GM12865 (cell line): Measurements from ENCODE around the gene FITM2.

ENCODE experiments used
- DNase-seq: peaks from one replicate; pipeline ENCODE4 v3.0.0; 2010; ENCODE audit warnings: low read depth
- H3K4me3 ChIP-seq: 2 replicates; pipeline ENCODE4 v1.5.1; 2011; ENCODE audit warnings: mild to moderate bottlenecking, low read depth, low read length, control low read depth
- TF ChIP-seq, protein P1 (sequence below): IDR thresholded peaks from 2 replicates; pipeline ENCODE4 v1.5.1; 2011; ENCODE audit warnings: low read length, control low read depth, low read depth, inconsistent platforms; ENCODE audit not compliant: insufficient read depth; ENCODE audit errors: missing control alignments

Gene FITM2, protein sequence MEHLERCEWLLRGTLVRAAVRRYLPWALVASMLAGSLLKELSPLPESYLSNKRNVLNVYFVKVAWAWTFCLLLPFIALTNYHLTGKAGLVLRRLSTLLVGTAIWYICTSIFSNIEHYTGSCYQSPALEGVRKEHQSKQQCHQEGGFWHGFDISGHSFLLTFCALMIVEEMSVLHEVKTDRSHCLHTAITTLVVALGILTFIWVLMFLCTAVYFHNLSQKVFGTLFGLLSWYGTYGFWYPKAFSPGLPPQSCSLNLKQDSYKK

DNA sequence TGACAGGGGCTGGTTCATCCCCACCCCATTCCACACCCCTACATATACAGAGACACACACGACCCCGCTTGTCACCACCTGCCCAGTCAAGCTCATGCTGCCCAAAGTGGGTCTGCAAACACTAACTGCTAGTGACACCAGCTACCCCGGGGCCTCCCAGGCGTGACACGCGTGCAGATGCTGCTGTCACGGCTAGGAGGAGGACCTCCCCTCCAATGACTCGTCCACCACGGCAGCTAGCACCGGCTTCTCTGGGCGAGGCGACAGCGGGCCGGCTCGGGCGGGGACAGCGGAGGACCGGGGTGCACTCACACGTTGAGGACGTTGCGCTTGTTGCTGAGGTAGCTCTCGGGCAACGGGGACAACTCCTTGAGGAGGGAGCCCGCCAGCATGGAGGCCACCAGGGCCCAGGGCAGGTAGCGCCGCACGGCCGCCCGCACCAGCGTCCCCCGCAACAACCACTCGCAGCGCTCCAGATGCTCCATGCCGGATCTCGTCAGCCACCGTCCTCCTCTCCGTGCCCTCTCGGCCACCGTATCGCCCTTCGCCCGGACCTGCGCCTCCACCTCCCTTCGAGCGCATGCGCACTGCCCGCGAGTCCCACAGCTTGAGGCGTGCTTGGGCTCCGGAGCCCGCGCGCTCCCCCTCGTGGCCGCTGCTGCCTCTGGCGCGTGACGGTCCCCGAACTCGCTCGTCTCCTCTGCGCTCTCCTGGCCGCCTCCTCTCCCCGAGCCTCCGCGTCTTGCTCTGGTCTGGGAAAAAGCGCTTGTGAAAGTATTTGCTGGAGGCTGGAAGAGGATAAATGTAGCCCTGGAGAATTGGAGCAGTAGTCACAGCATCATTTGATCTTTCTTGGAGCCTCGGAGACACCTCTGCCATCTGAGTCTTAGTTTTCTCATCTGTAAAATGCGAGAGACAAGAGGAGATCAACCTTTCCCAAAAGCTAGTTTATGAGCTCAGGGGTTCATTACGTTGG is at the start of gene FITM2:
Gene FITM2 (minus strand): TSS at position 539 of the 976 bp plus-strand sequence. CDS start 54 bp downstream, at position 485.
- DNase-seq: peak; percentile 99
- TF ChIP-seq, protein P1, sequence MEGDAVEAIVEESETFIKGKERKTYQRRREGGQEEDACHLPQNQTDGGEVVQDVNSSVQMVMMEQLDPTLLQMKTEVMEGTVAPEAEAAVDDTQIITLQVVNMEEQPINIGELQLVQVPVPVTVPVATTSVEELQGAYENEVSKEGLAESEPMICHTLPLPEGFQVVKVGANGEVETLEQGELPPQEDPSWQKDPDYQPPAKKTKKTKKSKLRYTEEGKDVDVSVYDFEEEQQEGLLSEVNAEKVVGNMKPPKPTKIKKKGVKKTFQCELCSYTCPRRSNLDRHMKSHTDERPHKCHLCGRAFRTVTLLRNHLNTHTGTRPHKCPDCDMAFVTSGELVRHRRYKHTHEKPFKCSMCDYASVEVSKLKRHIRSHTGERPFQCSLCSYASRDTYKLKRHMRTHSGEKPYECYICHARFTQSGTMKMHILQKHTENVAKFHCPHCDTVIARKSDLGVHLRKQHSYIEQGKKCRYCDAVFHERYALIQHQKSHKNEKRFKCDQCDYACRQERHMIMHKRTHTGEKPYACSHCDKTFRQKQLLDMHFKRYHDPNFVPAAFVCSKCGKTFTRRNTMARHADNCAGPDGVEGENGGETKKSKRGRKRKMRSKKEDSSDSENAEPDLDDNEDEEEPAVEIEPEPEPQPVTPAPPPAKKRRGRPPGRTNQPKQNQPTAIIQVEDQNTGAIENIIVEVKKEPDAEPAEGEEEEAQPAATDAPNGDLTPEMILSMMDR: peak; percentile 99
- peak within 1 kb of the TSS; percentile 71 for H3K4me3 ChIP-seq

DNA sequence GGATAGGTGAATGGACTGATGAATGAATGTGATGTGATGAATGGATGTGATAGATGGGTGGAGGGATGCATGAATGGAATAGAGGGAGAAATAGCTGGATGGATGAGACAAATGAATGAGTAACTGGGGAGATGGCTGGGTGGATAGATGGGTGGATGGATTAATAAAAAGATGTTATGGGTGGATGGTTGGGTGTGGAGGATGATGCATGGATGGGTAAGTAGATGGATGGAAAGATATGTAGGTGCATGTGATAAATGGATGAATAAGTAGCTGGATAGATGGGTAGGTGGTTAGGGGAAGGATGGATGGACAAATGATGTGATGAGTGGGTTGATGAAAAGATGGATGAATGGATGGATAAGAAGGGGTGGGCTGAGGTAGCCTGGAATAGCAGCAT is 49.2 kb upstream of the FITM2 start:
- DNase-seq: no peak
- TF ChIP-seq, protein P1: no peak
- H3K4me3 ChIP-seq: no peak overlapping the region

DNA sequence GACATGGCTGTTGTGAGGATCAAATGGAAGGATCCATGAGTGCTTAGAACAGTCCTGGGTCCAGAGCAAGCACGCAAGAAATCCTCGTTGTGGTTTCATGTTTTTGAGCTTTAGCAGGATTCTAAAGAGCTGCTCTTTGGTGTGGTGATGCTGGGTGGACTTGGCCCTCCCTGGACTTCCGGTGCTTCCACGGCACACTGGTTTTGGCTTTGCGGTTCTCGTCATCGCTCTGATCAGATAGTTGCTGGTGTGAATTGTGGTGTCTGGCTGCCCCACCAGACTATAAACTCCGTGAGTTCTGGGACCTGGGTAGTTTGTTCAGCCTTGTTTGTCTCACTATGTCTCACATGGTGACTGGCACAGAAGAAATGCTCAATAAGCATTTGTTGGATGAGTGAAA is 47.8 kb upstream of the FITM2 start:
- no peak overlapping the region for H3K4me3 ChIP-seq
- TF ChIP-seq, protein P1: no peak
- DNase-seq: peak; percentile 58

DNA sequence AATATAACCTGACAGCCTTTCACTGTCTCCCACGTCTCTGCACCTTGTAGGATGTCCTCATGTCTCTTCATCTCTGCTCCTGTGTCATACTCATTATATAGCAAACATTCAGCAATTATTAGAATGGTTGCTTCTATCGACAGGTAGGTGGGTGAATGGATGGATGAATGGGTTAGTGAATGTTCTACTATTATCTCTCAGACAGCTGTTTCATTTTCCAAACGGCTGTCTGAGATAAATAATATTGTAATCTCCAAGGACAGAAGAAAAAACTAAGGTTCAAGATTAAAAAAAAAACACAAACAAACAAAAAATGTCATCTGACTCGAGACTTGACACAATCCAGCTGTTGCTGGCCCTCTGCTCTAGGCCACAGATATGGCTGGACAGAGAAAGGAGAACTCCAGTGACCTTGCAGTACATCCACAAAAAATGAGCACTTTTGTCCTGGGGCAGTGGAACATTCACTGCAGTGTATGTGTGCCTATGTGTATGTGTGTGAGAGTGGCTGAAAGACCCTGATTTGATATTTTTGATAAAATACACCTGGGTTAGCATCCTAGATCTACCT is 46.6 kb upstream of the FITM2 start:
- no peak overlapping the region for H3K4me3 ChIP-seq
- peak; percentile 24 for DNase-seq
- TF ChIP-seq, protein P1: no peak

DNA sequence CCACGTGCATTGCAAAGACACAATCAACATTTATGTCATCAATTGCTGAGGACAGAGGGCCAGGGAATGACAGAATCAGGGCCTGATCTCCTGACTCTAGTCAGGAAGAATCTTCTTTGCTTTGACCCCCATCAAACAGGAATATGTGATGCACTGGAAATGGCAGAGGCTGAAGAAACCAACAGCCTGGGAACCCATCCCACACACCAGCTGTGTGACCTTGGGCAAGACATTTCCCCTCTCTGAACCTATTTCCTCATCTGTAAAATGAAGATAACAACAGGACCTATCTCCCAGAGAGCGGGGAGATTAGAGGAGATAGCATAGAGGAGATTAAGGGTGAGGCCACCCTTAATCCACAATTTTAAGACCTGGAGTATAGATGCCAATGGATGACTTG is 46.0 kb upstream of the FITM2 start:
- TF ChIP-seq, protein P1: no peak
- DNase-seq: no peak
- no peak overlapping the region for H3K4me3 ChIP-seq

DNA sequence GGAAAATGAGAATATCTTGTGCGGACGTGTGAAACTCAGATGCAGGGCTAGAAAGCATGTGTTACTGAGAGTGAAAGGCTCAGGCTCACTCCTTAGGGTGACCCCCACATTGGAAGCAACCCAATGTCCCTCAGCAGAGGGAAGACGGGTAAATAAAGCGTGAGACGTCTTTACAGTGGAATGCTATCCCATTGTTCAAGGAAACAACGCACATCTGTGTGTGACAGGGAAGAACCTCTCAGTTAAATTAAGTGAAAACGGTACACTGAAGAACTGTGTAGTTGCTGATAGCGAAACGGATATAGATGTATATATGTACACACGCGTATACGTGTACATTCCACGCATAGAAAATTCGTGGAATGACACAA is 45.3 kb upstream of the FITM2 start:
- DNase-seq: no peak
- TF ChIP-seq, protein P1: no peak
- no peak overlapping the region for H3K4me3 ChIP-seq
